Cardiac fibroblast (primary cell): ENCODE measurements around the gene VPS4A.
"Not testable (repeated sequence)": the region's sequence is repeated elsewhere in the genome, so short reads cannot be mapped to it uniquely, and the experiment has no call there.

ENCODE experiments used
- DNase-seq, 2 donors: peaks; one replicate each; pipeline versions ENCODE4 v3.0.0 to v3.0.0-alpha.2; 2010; ENCODE audit warnings: low read depth in 2 of 2
- H3K4me3 ChIP-seq, 2 donors: replicated peaks in 1 of 2; 1 replicate in 1 of 2; 2 replicates in 1 of 2; pipeline ENCODE4 v1.5.1; 2011; ENCODE audit warnings: low read depth in 2 of 2, low read length in 2 of 2, mild to moderate bottlenecking in 2 of 2, moderate library complexity in 1 of 2
- TF ChIP-seq, protein P1 (sequence below): IDR thresholded peaks from one replicate; pipeline ENCODE4 v1.5.1; 2011; ENCODE audit warnings: low read depth, mild to moderate bottlenecking, low read length, inconsistent platforms

The VPS4A gene

DNA sequence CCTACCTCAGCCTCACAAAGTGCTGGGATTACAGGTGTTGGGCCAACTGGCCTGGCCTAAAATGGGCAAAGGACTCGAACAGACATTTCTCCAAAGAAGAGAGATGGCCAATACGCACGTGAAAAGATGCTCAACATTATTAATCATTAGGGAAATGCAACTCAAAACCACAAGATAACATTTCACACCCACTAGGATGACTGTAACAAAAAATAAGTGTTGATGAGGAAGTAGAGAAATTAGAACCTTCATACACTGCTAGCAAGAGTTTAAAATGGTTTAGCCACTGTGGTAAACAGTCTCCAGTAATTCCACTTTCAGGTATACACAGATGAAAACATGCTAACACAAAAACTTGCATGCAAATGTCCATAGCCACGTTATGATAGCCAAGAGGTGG is 34.8 kb downstream of the VPS4A start:
- no peak for DNase-seq
- TF ChIP-seq, protein P1, sequence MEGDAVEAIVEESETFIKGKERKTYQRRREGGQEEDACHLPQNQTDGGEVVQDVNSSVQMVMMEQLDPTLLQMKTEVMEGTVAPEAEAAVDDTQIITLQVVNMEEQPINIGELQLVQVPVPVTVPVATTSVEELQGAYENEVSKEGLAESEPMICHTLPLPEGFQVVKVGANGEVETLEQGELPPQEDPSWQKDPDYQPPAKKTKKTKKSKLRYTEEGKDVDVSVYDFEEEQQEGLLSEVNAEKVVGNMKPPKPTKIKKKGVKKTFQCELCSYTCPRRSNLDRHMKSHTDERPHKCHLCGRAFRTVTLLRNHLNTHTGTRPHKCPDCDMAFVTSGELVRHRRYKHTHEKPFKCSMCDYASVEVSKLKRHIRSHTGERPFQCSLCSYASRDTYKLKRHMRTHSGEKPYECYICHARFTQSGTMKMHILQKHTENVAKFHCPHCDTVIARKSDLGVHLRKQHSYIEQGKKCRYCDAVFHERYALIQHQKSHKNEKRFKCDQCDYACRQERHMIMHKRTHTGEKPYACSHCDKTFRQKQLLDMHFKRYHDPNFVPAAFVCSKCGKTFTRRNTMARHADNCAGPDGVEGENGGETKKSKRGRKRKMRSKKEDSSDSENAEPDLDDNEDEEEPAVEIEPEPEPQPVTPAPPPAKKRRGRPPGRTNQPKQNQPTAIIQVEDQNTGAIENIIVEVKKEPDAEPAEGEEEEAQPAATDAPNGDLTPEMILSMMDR: no peak
- no peak overlapping the region for H3K4me3 ChIP-seq

DNA sequence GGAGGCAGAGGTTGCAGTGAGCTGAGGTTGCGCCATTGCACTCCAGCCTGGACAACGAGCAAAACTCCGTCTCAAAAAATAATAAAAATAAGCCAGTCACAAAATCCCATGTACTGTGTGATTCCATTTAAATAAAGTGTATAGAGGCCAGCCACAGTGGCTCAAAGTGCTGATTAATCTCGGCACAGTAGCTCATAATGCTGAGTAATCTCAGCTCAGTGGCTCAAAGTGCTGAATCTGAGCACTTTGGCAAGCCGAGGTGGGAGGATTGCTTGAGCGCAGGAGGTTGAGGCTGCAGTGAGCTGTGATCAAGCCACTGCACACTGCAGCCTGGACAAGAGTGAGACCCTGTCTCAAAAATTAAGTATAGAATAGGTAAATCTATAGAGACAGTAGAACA is 35.5 kb downstream of the VPS4A start:
- H3K4me3 ChIP-seq: no peak overlapping the region
- TF ChIP-seq, protein P1: no peak
- DNase-seq: no peak

DNA sequence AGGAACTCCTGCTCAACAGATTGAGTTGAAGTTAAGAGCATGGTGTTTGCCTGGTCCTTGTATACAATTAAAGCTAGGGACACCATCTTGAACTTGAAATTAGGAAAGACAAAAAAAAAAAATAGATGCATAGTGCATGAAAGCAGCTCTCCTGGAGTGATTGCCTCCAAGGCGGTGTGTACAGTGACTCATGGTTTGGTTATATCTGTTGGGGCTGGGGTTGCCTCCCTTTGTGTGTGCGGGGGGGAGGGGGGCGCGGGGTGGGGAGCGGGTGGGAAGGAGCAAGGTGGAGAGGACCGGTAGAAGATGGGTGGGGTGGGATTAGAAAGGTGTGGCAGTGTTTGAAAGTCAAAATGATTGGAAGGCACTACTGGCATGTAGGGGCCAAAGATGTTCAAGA is 37.1 kb downstream of the VPS4A start:
- DNase-seq: no peak
- TF ChIP-seq, protein P1: no peak
- H3K4me3 ChIP-seq: no peak overlapping the region

DNA sequence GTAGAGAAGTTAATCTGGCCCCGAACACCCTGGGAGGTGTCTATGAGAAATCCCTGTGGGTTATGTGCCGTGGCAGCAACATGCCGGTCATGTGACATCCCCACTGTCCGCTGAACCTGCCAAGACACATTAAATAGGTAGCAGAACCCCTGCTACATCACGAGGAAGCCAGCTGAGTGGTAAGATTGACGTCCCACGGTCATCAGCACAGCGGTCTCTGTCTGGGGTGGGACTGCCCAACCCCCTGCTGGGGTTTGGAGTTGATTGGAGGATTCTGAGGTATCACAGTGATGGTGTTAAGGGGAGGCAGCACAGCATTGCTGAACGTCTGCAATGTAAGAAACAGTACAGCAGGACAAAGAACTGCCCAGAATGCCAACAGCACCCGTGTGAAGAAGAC is 38.4 kb downstream of the VPS4A start:
- DNase-seq: no peak
- H3K4me3 ChIP-seq: no peak overlapping the region
- TF ChIP-seq, protein P1: no peak

DNA sequence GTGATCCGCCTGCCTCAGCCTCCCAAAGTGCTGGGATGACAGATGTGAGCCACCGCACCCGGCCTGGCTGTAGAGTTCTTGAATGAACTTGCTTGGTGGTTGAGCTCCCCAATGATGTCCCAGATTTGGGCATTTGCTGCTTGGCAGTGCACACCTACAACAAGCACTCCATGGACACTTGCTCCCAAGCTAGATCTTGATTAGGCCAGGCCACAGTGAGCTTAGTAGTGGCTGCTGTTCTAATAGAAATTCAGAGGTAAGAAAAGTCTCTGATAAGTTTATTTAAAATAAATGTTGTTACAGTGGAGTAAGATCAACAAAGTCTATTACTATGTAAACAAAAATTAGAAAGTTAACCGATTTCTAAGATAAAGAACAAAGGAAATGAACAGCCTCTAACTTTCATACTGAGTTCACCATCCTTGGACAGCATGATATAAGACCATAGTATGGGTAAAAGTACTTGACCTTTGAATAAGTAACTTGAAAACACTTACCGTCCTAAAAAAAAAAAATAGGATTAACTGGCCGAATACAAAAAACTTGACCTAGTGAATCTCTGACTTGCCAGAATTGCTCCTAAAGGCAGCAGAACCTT is 39.5 kb downstream of the VPS4A start:
- H3K4me3 ChIP-seq: no peak overlapping the region
- TF ChIP-seq, protein P1: no peak
- no peak for DNase-seq

DNA sequence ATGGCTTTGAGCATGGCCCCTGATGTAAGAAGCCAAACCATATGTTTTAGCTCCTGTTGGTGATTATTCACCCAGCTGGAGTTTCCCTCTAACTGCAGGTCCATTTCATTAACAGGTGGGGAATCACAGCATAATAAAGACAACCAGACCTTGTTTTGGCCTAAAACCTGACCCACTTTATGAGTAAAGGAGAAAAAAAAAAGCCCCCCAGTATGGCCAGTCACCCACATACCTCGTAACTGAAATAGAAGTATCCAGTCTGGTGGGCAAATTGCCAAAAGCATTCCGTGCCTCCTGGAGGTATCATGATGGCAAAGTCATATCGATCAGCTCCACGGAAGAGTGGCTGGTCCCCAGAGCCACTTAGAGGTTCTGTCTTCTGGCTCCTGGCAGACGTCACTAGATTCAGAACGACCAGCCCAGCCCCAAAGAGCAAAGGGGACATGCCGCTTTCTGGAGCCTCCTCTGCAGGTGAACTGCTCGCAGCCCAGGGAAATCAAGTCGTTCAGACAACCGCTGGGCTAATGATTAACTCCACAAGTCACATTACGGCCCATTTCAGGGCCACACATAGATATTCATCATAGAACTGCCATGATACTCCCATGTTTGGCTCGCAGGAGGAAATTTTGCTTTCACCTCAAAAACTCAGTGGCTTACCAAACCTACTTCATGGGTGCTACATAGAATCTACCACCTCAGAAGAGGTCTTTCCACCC is 40.3 kb downstream of the VPS4A start, which contains the start of gene TMED6:
TMED6 (minus strand) TSS at position 478 of the 719 bp plus-strand sequence; CDS start at position 445, 33 bp downstream.
- TF ChIP-seq, protein P1: no peak
- H3K4me3 ChIP-seq: no peak within 1 kb of the TSS
- DNase-seq: no peak

DNA sequence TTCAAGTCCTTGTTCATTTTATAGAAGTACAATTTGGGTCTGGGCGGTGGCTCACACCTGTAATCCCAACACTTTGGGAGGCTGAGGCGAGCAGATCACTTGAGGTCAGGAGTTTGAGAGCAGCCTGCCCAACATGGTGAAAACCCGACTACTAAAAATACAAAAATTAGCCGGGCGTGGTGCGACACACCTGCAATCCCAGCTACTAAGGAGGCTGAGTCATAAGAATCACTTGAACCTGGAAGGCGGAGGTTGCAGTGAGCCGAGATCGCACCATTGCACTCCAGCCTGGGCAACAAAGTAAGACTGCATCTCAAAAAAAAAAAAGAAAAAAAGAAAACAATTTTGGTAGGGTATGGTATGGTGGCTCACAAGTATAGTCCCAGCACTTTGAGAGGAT is 48.9 kb downstream of the VPS4A start:
- DNase-seq, H3K4me3 ChIP-seq: not testable (repeated sequence)
